ENCODE data around the gene ME1.

Gene ME1

DNA sequence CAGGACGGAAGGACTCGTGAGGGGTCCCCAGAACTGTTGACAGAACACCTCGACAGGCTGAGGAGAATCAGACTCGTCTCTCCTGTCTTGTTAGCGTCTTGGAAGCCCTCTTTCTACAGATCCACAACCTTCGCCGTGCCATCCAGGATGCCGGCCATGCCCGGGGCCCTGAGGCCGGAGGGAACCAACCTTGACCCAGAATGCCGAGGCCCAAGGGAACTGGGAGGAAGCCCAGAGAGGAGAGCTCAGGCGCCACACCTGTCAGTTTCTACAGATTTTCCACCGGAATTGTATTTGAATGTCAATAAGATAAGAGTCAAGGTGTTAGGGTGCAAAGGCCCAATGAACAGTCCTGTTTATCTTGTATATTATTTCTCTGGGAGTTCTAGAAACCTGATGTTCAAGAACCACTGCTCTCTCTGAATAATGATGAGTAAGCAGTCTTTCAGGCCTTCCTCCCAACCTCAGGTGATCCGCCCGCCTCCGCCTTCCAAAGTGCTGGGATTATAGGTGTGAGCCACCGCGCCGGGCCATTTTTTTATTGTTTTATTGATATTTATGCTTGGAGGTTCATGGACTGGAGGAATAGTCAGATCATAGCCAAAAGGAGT is 799 bp upstream of the ME1 start:
- H3K9me3 ChIP-seq (ENCODE audit: insufficient read depth, low read depth, low read length): no peaks in the 10 kb centered on the region
- H3K4me1 ChIP-seq (ENCODE audit: insufficient read depth, low read length, poor library complexity, severe bottlenecking): peaks cover 8% of the 10 kb centered on the region
- no peak overlapping the region for H3K4me3 ChIP-seq (ENCODE audit: low read length, poor library complexity, severe bottlenecking)
- no peaks in the 10 kb centered on the region for H3K79me2 ChIP-seq (ENCODE audit: insufficient read depth, low read length)
- no peak overlapping the region for H2AFZ ChIP-seq (ENCODE audit: low read length)
- no peaks in the 10 kb centered on the region for H3K9me2 ChIP-seq (replicated peaks; ENCODE audit: low read depth, low read length)
- no peaks in the 10 kb centered on the region for H4K20me1 ChIP-seq (ENCODE audit: insufficient read depth, low read length, poor library complexity, severe bottlenecking)
- no peak overlapping the region for H3K9ac ChIP-seq (ENCODE audit: low read depth, low read length, poor library complexity, severe bottlenecking)
- no peaks in the 10 kb centered on the region for H3K36me3 ChIP-seq (ENCODE audit: insufficient read depth, low read length)
- TF ChIP-seq EZH2phosphoT487 (IDR thresholded peaks at IDR 0.05; ENCODE audit: borderline replicate concordance) (no peak), CTCF (conservative IDR thresholded peaks at IDR 0.05; ENCODE audit: low read length) (no peak)
- no peaks in the 10 kb centered on the region for H3F3A ChIP-seq (ENCODE audit: low read depth)
- no peaks in the 10 kb centered on the region for H3K27me3 ChIP-seq (ENCODE audit: insufficient read depth, low read length, poor library complexity, severe bottlenecking)
- H3K4me2 ChIP-seq (ENCODE audit: low read depth, low read length, poor library complexity, severe bottlenecking): no peak overlapping the region

GRCh38 chr6:83429857-83430610 is 817 bp downstream of the ME1 start:
- H3K27me3 ChIP-seq (ENCODE audit: insufficient read depth, low read length, poor library complexity, severe bottlenecking): no peaks in the 10 kb centered on the region
- no peaks in the 10 kb centered on the region for H3K36me3 ChIP-seq (ENCODE audit: insufficient read depth, low read length)
- no peak overlapping the region for H2AFZ ChIP-seq (ENCODE audit: low read length)
- no peaks in the 10 kb centered on the region for H3K79me2 ChIP-seq (ENCODE audit: insufficient read depth, low read length)
- no peaks in the 10 kb centered on the region for H4K20me1 ChIP-seq (ENCODE audit: insufficient read depth, low read length, poor library complexity, severe bottlenecking)
- H3F3A ChIP-seq (ENCODE audit: low read depth): no peaks in the 10 kb centered on the region
- H3K9ac ChIP-seq (ENCODE audit: low read depth, low read length, poor library complexity, severe bottlenecking): no peak overlapping the region
- no peak for TF ChIP-seq CTCF (conservative IDR thresholded peaks at IDR 0.05; ENCODE audit: low read length)
- TF ChIP-seq EZH2phosphoT487 (IDR thresholded peaks at IDR 0.05; ENCODE audit: borderline replicate concordance): no peak
- H3K4me3 ChIP-seq (ENCODE audit: low read length, poor library complexity, severe bottlenecking): no peak overlapping the region
- H3K4me1 ChIP-seq (ENCODE audit: insufficient read depth, low read length, poor library complexity, severe bottlenecking): peaks cover 7% of the 10 kb centered on the region
- no peaks in the 10 kb centered on the region for H3K9me2 ChIP-seq (replicated peaks; ENCODE audit: low read depth, low read length)
- no peaks in the 10 kb centered on the region for H3K9me3 ChIP-seq (ENCODE audit: insufficient read depth, low read depth, low read length)
- H3K4me2 ChIP-seq (ENCODE audit: low read depth, low read length, poor library complexity, severe bottlenecking): no peak overlapping the region

DNA sequence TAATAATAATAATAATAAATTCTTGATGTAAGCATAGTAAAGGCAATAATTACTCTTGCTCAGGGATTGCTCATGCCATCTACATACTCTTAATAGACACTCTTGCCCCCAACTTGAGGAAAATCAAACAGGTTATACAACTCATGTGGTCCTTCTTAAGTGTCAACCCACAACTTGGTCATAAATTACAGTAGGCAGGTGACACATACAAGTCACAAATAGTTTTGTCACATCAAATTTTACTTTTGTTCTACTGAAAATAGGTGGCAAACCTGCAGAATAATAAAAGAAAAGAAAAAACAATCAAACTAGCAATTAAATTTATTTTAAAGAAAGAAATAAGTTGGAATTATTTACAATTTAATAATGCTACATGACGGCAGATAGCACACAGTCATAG is 1.6 kb downstream of the ME1 start:
- H2AFZ ChIP-seq (ENCODE audit: low read length): no peak overlapping the region
- no peaks in the 10 kb centered on the region for H4K20me1 ChIP-seq (ENCODE audit: insufficient read depth, low read length, poor library complexity, severe bottlenecking)
- no peak overlapping the region for H3K4me2 ChIP-seq (ENCODE audit: low read depth, low read length, poor library complexity, severe bottlenecking)
- no peak overlapping the region for H3K9ac ChIP-seq (ENCODE audit: low read depth, low read length, poor library complexity, severe bottlenecking)
- no peaks in the 10 kb centered on the region for H3K9me3 ChIP-seq (ENCODE audit: insufficient read depth, low read depth, low read length)
- H3K4me1 ChIP-seq (ENCODE audit: insufficient read depth, low read length, poor library complexity, severe bottlenecking): peaks cover 7% of the 10 kb centered on the region
- no peaks in the 10 kb centered on the region for H3K79me2 ChIP-seq (ENCODE audit: insufficient read depth, low read length)
- H3F3A ChIP-seq (ENCODE audit: low read depth): no peaks in the 10 kb centered on the region
- H3K9me2 ChIP-seq (replicated peaks; ENCODE audit: low read depth, low read length): no peaks in the 10 kb centered on the region
- TF ChIP-seq CTCF (conservative IDR thresholded peaks at IDR 0.05; ENCODE audit: low read length) (no peak), EZH2phosphoT487 (IDR thresholded peaks at IDR 0.05; ENCODE audit: borderline replicate concordance) (no peak)
- H3K36me3 ChIP-seq (ENCODE audit: insufficient read depth, low read length): no peaks in the 10 kb centered on the region
- no peak overlapping the region for H3K4me3 ChIP-seq (ENCODE audit: low read length, poor library complexity, severe bottlenecking)
- H3K27me3 ChIP-seq (ENCODE audit: insufficient read depth, low read length, poor library complexity, severe bottlenecking): no peaks in the 10 kb centered on the region
